Stimulated activated CD4-positive, alpha-beta T cell treated with anti-CD3 and anti-CD28 coated beads, TNF-alpha, amount 100 ng/mL, for 1 hour (primary cell): Measurements from ENCODE around the gene GATA2.

Experiments
- DNase-seq, 3 donors: peaks; one replicate each; pipeline ENCODE4 v3.0.0-alpha.2; 2020; ENCODE audit warnings: low read depth in 3 of 3, low spot score in 1 of 3

GATA2 gene

GRCh38 chr3:128475355-128475754 lies 17.6 kb downstream of the GATA2 start:
- DNase-seq, result no peak

- DNase-seq, result no peak
These were observed 19.3 kb downstream of the GATA2 start for GRCh38 chr3:128473737-128474136.

- no peak for DNase-seq
These were observed 19.9 kb downstream of the GATA2 start for GRCh38 chr3:128473180-128473519.

- no peak for DNase-seq
These were observed 20.4 kb downstream of the GATA2 start for GRCh38 chr3:128472449-128473179.

GRCh38 chr3:128471720-128472119 lies 21.3 kb downstream of the GATA2 start:
- DNase-seq, result no peak

- DNase-seq, result no peak
These were observed 21.9 kb downstream of the GATA2 start for GRCh38 chr3:128471110-128471509.

- no peak for DNase-seq
These were observed 22.7 kb downstream of the GATA2 start for GRCh38 chr3:128470134-128470899.

GRCh38 chr3:128469556-128469955 lies 23.4 kb downstream of the GATA2 start:
- DNase-seq, result no peak

- no peak for DNase-seq
These were observed 24.0 kb downstream of the GATA2 start for GRCh38 chr3:128468791-128469527.

- no peak for DNase-seq
These were observed 24.7 kb downstream of the GATA2 start for GRCh38 chr3:128468285-128468790.

GRCh38 chr3:128466840-128467541 lies 26.0 kb downstream of the GATA2 start, which contains the start of gene DNAJB8:
DNAJB8 (minus strand) TSS chr3:128466890; CDS start chr3:128463245, 3,645 bp downstream.
- DNase-seq, result no peak

GRCh38 chr3:128464702-128465101 lies 28.3 kb downstream of the GATA2 start:
- no peak for DNase-seq

GRCh38 chr3:128464188-128464587 lies 28.8 kb downstream of the GATA2 start:
- no peak for DNase-seq

GRCh38 chr3:128463771-128464170 lies 29.2 kb downstream of the GATA2 start:
- DNase-seq, result no peak

- DNase-seq, result no peak
These were observed 29.6 kb downstream of the GATA2 start for GRCh38 chr3:128463354-128463753.

GRCh38 chr3:128462931-128463330 lies 30.1 kb downstream of the GATA2 start:
- DNase-seq, result no peak

GRCh38 chr3:128462341-128462910 lies 30.6 kb downstream of the GATA2 start:
- no peak for DNase-seq

- no peak for DNase-seq
These were observed 31.3 kb downstream of the GATA2 start for GRCh38 chr3:128461731-128462130.

GRCh38 chr3:128459461-128459820 lies 33.6 kb downstream of the GATA2 start:
- DNase-seq, result no peak

- DNase-seq, result no peak
These were observed 34.1 kb downstream of the GATA2 start for GRCh38 chr3:128458746-128459460.
